ENCODE data around the gene TSPAN14. TPM values are rescaled to one million over a fixed set of nuclear protein-coding genes. Genes with fewer than 3 reads are reported as not detected.
A peak's percentile ranks its signal among the peaks of the same experiment; 100 is the strongest.

The TSPAN14 gene
- total RNA-seq, 4 donors from 2014 or later: 37.1 to 110 (median 66.1) TPM

- peaks cover 0 to 10% of the 10 kb centered on the region in 2 donors for H3K4me1 ChIP-seq
- DNase-seq: no peak
- no peaks in the 10 kb centered on the region for H3K36me3 ChIP-seq
These were observed 59.0 kb downstream of the TSPAN14 start for GRCh38 chr10:80513106-80513505.

GRCh38 chr10:80515511-80515910 lies 61.4 kb downstream of the TSPAN14 start:
- no peaks in the 10 kb centered on the region for H3K36me3 ChIP-seq

More at GRCh38 chr10:80513106-80513505, 59.0 kb downstream of the TSPAN14 start:
- TF ChIP-seq POLR2A (IDR thresholded peaks at IDR 0.05) (no peak), CTCF (IDR thresholded peaks at IDR 0.05) (no peak)
- intact Hi-C loops (cut with DNase I; ENCODE audit: low total_unique reads): no loop called here
- no peak overlapping the region for H3K4me3 ChIP-seq
- H3K9me3 ChIP-seq: no peaks in the 10 kb centered on the region
- no peaks in the 10 kb centered on the region for H3K27me3 ChIP-seq
- H3K27ac ChIP-seq: no peak overlapping the region

GRCh38 chr10:80515941-80516340 lies 61.8 kb downstream of the TSPAN14 start:
- Histone ChIP-seq H3K27me3 (no peaks in the 10 kb centered on the region), H3K36me3 (no peaks in the 10 kb centered on the region), H3K9me3 (no peaks in the 10 kb centered on the region), H3K4me1 (no peaks in the 10 kb centered on the region), H3K27ac (no peak overlapping the region), H3K4me3 (no peak overlapping the region)
- intact Hi-C loops (cut with DNase I; ENCODE audit: low total_unique reads): no loop called here
- TF ChIP-seq CTCF (IDR thresholded peaks at IDR 0.05): no peak
- no peak for TF ChIP-seq POLR2A (IDR thresholded peaks at IDR 0.05)
- no peak for DNase-seq

More at GRCh38 chr10:80515511-80515910, 61.4 kb downstream of the TSPAN14 start:
- H3K9me3 ChIP-seq: no peaks in the 10 kb centered on the region
- DNase-seq: no peak
- intact Hi-C loops (cut with DNase I; ENCODE audit: low total_unique reads): no loop called here
- no peaks in the 10 kb centered on the region for H3K4me1 ChIP-seq
- no peaks in the 10 kb centered on the region for H3K27me3 ChIP-seq
- no peak overlapping the region for H3K4me3 ChIP-seq
- TF ChIP-seq CTCF (IDR thresholded peaks at IDR 0.05) (no peak), POLR2A (IDR thresholded peaks at IDR 0.05) (no peak)
- H3K27ac ChIP-seq: no peak overlapping the region

- Histone ChIP-seq H3K4me1 (no peaks in the 10 kb centered on the region), H3K4me3 (no peak overlapping the region), H3K27ac (peak overlapping the region in 1 of 2 donors; percentile 23), H3K36me3 (no peaks in the 10 kb centered on the region), H3K9me3 (no peaks in the 10 kb centered on the region), H3K27me3 (no peaks in the 10 kb centered on the region)
- DNase-seq: no peak
- intact Hi-C loops (cut with DNase I; ENCODE audit: low total_unique reads): no loop called here
- TF ChIP-seq CTCF (IDR thresholded peaks at IDR 0.05) (no peak), POLR2A (IDR thresholded peaks at IDR 0.05) (no peak)
These were observed 62.5 kb downstream of the TSPAN14 start for GRCh38 chr10:80516506-80517075.

GRCh38 chr10:80517416-80518142 lies 63.5 kb downstream of the TSPAN14 start:
- DNase-seq: no peak
- TF ChIP-seq POLR2A (IDR thresholded peaks at IDR 0.05) (no peak), CTCF (IDR thresholded peaks at IDR 0.05) (no peak)
- Histone ChIP-seq H3K36me3 (no peaks in the 10 kb centered on the region), H3K27ac (peak overlapping the region; percentile 23 to 32), H3K9me3 (no peaks in the 10 kb centered on the region), H3K4me1 (no peaks in the 10 kb centered on the region), H3K27me3 (no peaks in the 10 kb centered on the region), H3K4me3 (no peak overlapping the region)
- intact Hi-C loops (cut with DNase I; ENCODE audit: low total_unique reads): no loop called here
